Limb (tissue), 2 donors: Measurements from ENCODE around the gene SYTL1.

Experiments
- DNase-seq, 2 donors: peaks; one replicate each; pipeline ENCODE4 v3.0.0-alpha.2; 2016; ENCODE audit errors: extremely low spot score in 2 of 2

SYTL1 gene

DNA sequence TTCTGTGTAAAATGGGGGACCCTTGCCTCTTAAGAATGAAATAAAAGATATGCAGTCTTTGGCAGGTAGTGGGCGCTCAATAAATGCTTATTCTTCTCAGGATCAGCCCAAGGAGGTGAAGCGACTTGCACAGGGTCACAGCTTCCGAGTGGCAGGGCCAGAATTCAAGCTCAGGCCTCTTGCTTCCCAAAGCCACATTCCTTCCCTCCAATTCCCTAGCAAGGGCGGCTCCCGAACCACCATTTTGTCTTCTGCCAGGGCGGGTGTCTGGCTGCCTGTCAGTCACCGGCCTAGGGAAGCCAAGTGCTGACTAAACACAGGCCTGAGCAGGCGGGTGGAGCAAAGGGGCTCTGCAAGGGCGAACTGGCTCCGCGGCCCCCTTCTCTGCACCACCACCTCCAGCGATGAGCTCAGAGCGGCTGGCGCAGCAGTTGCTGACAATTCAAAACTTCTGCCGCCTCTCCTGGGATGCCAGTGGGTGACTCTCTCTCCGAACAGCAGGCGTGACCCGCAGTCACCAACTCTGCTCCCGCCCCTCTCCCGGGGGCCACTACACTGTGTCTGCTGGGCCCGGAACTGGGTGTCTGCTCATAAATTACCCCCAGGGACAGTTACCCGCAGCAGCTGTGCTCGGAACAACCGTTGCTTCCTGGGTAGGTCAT is 61.4 kb downstream of the SYTL1 start:
- DNase-seq: peak; percentile 80
